Measurements from ENCODE around the gene COG8. TPM values are rescaled to one million over a fixed set of nuclear protein-coding genes. Genes with fewer than 3 reads are reported as not detected.
A peak's percentile ranks its signal among the peaks of the same experiment; 100 is the strongest.

The COG8 gene
- total and polyA plus RNA-seq, 2 experiments from 2014 or later = 28.9 to 52.4 TPM

GRCh38 chr16:69329369-69330285 lies 9.7 kb downstream of the COG8 start:
- peak overlapping the region; percentile 81 for H3K4me2 ChIP-seq (ENCODE audit: unreplicated experiment)
- 5 to 6% methylated on average over 57 to 63 of the region's 77 CpGs for WGBS, 2 experiments (ENCODE audit: low coverage in 1 of 2, low lambda C conversion rate in 2 of 2, missing lambda C conversion rate in 2 of 2)
- in situ Hi-C loops (cut with MboI) = no loop called here
- peak; percentile 53 for DNase-seq
- H3K36me3 ChIP-seq (ENCODE audit: low read depth) = peaks cover 24% of the 10 kb centered on the region
- H3K79me2 ChIP-seq (ENCODE audit: insufficient read depth) = peaks cover 84% of the 10 kb centered on the region
- peak overlapping the region; percentile 86 for H3K9ac ChIP-seq
- no peaks in the 10 kb centered on the region for H3K9me3 ChIP-seq (ENCODE audit: low read depth)
- peak overlapping the region; percentile 48 for H2AFZ ChIP-seq
- peaks cover 27% of the 10 kb centered on the region for H3F3A ChIP-seq (ENCODE audit: insufficient read depth)
- H3K4me1 ChIP-seq (ENCODE audit: insufficient read depth) = peaks cover 28% of the 10 kb centered on the region
- peak overlapping the region; percentile 75; the same call in 1 of the 2 replicates for H3K27ac ChIP-seq
- peak overlapping the region; percentile 77 for H3K4me3 ChIP-seq
- H4K20me1 ChIP-seq (ENCODE audit: insufficient read depth) = no peaks in the 10 kb centered on the region; the same call in 1 of the 2 replicates
- no peaks in the 10 kb centered on the region for H3K27me3 ChIP-seq (replicated peaks; ENCODE audit: insufficient read depth)
- H3K9me2 ChIP-seq (ENCODE audit: insufficient read depth) = no peaks in the 10 kb centered on the region
- TF ChIP-seq EZH2phosphoT487 (IDR thresholded peaks at IDR 0.05; ENCODE audit: insufficient read depth, low read depth) (no peak), EZH2 (IDR thresholded peaks at IDR 0.05; ENCODE audit: insufficient read depth, poor library complexity, severe bottlenecking) (no peak)

- peaks cover 86% of the 10 kb centered on the region for H3K79me2 ChIP-seq (ENCODE audit: insufficient read depth)
- H3K27ac ChIP-seq = 0 out of 2 replicates have a peak overlapping the region, but pooled peaks have one; percentile 0
- peaks cover 27% of the 10 kb centered on the region for H3F3A ChIP-seq (ENCODE audit: insufficient read depth)
- H3K36me3 ChIP-seq (ENCODE audit: low read depth) = peaks cover 24% of the 10 kb centered on the region
- peak overlapping the region; percentile 81 for H3K4me2 ChIP-seq (ENCODE audit: unreplicated experiment)
- H3K9ac ChIP-seq = peak overlapping the region; percentile 86
- H3K9me3 ChIP-seq (ENCODE audit: low read depth) = no peaks in the 10 kb centered on the region
- no peaks in the 10 kb centered on the region for H3K9me2 ChIP-seq (ENCODE audit: insufficient read depth)
- no peak overlapping the region for H2AFZ ChIP-seq
- peak; percentile 54 for DNase-seq
- TF ChIP-seq EZH2phosphoT487 (IDR thresholded peaks at IDR 0.05; ENCODE audit: insufficient read depth, low read depth) (no peak), EZH2 (IDR thresholded peaks at IDR 0.05; ENCODE audit: insufficient read depth, poor library complexity, severe bottlenecking) (no peak)
- in situ Hi-C loops (cut with MboI) = no loop called here
- H3K4me1 ChIP-seq (ENCODE audit: insufficient read depth) = peaks cover 28% of the 10 kb centered on the region
- no peaks in the 10 kb centered on the region for H3K27me3 ChIP-seq (replicated peaks; ENCODE audit: insufficient read depth)
- peak overlapping the region; percentile 77 for H3K4me3 ChIP-seq
- WGBS, 2 experiments (ENCODE audit: low coverage in 1 of 2, low lambda C conversion rate in 2 of 2, missing lambda C conversion rate in 2 of 2) = 41 to 45% methylated on average over 10 of the region's 10 CpGs
- no peaks in the 10 kb centered on the region; the same call in 1 of the 2 replicates for H4K20me1 ChIP-seq (ENCODE audit: insufficient read depth)
Observed at GRCh38 chr16:69328854-69329316, 10.5 kb downstream of the COG8 start.

GRCh38 chr16:69327585-69328310 lies 11.6 kb downstream of the COG8 start:
- H3K4me2 ChIP-seq (ENCODE audit: unreplicated experiment) = peak overlapping the region; percentile 81
- no peaks in the 10 kb centered on the region; the same call in 1 of the 2 replicates for H4K20me1 ChIP-seq (ENCODE audit: insufficient read depth)

More at GRCh38 chr16:69327585-69328310, 11.6 kb downstream of the COG8 start:
- no peak overlapping the region for H3K9ac ChIP-seq
- H3K9me2 ChIP-seq (ENCODE audit: insufficient read depth) = no peaks in the 10 kb centered on the region
- DNase-seq = no peak
- no peak overlapping the region for H2AFZ ChIP-seq
- no peak for TF ChIP-seq EZH2phosphoT487 (IDR thresholded peaks at IDR 0.05; ENCODE audit: insufficient read depth, low read depth)
- peaks cover 84% of the 10 kb centered on the region for H3K79me2 ChIP-seq (ENCODE audit: insufficient read depth)
- peaks cover 23% of the 10 kb centered on the region for H3K36me3 ChIP-seq (ENCODE audit: low read depth)
- no peaks in the 10 kb centered on the region for H3K9me3 ChIP-seq (ENCODE audit: low read depth)
- peaks cover 28% of the 10 kb centered on the region for H3K4me1 ChIP-seq (ENCODE audit: insufficient read depth)
- in situ Hi-C loops (cut with MboI) = no loop called here
- H3K27me3 ChIP-seq (replicated peaks; ENCODE audit: insufficient read depth) = no peaks in the 10 kb centered on the region
- H3K4me3 ChIP-seq = peak overlapping the region; percentile 77; the same call in 1 of the 2 replicates
- WGBS, 2 experiments (ENCODE audit: low coverage in 1 of 2, low lambda C conversion rate in 2 of 2, missing lambda C conversion rate in 2 of 2) = 89 to 90% methylated on average over 13 to 14 of the region's 14 CpGs
- 0 out of 2 replicates have a peak overlapping the region, but pooled peaks have one; percentile 0 for H3K27ac ChIP-seq
- H3F3A ChIP-seq (ENCODE audit: insufficient read depth) = peaks cover 33% of the 10 kb centered on the region

Data from GM23248 (cell line).